Heart left ventricle (tissue), 13 donors: ENCODE measurements around the gene EIPR1.

Experiments used
- CTCF ChIP-seq, 12 donors: fragments of 200-600 bp; sonication (generic) in 4 of 12; IDR thresholded peaks; one replicate each; pipeline versions ENCODE4 v1.5.0 to v1.8.0; 2018 to 2022; ENCODE audit warnings: antibody characterized with exemption in 12 of 12, mild to moderate bottlenecking in 5 of 12
- POLR2A ChIP-seq, 2 donors: fragments of 450-650 bp; IDR thresholded peaks; one replicate each; pipeline ENCODE4 v1.6.1; 2017; ENCODE audit warnings: antibody characterized with exemption in 2 of 2, mild to moderate bottlenecking in 2 of 2, moderate library complexity in 2 of 2
- donor health status: ischemic (EF 13 %, LVEDD 7.1; RV severe dilation, severe dysfunction).
- donor health status: DM: no; HTN: yes; CAD: no.
- donor health status: DM: no; HTN: no; CAD: no.
- donor health status: ischemic (EF 25% LVEDD 6.9; RV normal size, moderate dysfunction).
- donor health status: ischemic (EF 25% LVEDD 5.7; RV mildly dilated, moderate dysfunction).
- donor health status: ischemic (EF 35%, LVEDD 5.7; RV mildly dilated, moderate dysfunction).
- donor health status: nonischemic (EF 11% LVEDD 7.7; RV severe dilation, severe dysfunction).
- donor health status: DM: yes; HTN: yes; CAD: no.
- donor health status: PGD.
- donor health status: ischemic (EF 29% LVEDD 5.4; RV normal size, mild dysfunction).
- donor health status: nonischemic (EF 23%, LVEDD 6.1; RV moderate dilation, normal function).

GRCh38 chr2:3185910-3186309 is 191.7 kb downstream of the EIPR1 start:
- TF ChIP-seq CTCF (IDR thresholded peaks at IDR 0.05) (no peak), POLR2A (IDR thresholded peaks at IDR 0.05) (no peak)
